H1 (cell line): ENCODE measurements around the gene ZFP36L2. TPM values are rescaled to one million over a fixed set of nuclear protein-coding genes. Genes with fewer than 3 reads are reported as not detected.

Source experiments
- EGR1 ChIP-seq: IDR thresholded peaks from 2 replicates; pipeline ENCODE4 v1.6.1; 2011; ENCODE audit warnings: low read depth, low read length, borderline replicate concordance
- SAP30 ChIP-seq: fragments of 300-600 bp; sonication (generic); IDR thresholded peaks from 2 replicates; pipeline ENCODE4 v1.7.1; 2012; ENCODE audit warnings: low read length, moderate library complexity, mild to moderate bottlenecking, inconsistent platforms; ENCODE audit not compliant: insufficient read depth, insufficient replicate concordance
- TBP ChIP-seq: IDR thresholded peaks from 2 replicates; pipeline ENCODE4 v1.6.1; 2011; ENCODE audit warnings: low read depth, low read length, improper control_type of control experiment
- USF2 ChIP-seq: IDR thresholded peaks from 2 replicates; pipeline ENCODE4 v1.6.1; 2011; ENCODE audit warnings: low read length, improper control_type of control experiment
- polyA plus RNA-seq, 7 experiments: library from polyadenylated mRNA; depleted of rRNA in 3 of 7; stranded (reverse) in 5 of 7; unstranded in 2 of 7; fragments of >200 nt in 5 of 7; fragments of 200-250 nt in 2 of 7; gene quantifications; 1 replicate in 5 of 7; 2 replicates in 1 of 7; 4 replicates in 1 of 7; pipeline versions ENCODE4 v1.2.1 to v1.2.3, GENCODE V29; 2011 to 2013; ENCODE audit warnings: missing spikeins in 2 of 7, mixed read lengths in 2 of 7
- total RNA-seq: library from RNA; stranded (reverse); fragmentation: NEBNext Ultra II Directional; extraction: Animal tissue kit (Norgen Biotek cat#: 25700); gene quantifications from 2 replicates; pipeline ENCODE4 v1.2.1, GENCODE V29; 2021
- TF ChIP-seq, protein P1 (sequence below): IDR thresholded peaks from 2 replicates; pipeline ENCODE4 v1.6.1; 2012; ENCODE audit warnings: low read length, inconsistent platforms

The ZFP36L2 gene
- total and polyA plus RNA-seq, 2 of the 8 experiments (the other 6 are each of a cell fraction or from before 2014, with no cell fraction given) = 13.4 to 102 TPM

- TF ChIP-seq USF2 = no peak
- TF ChIP-seq SAP30 = no peak
- TF ChIP-seq EGR1 = no peak
- no peak for TF ChIP-seq TBP
- TF ChIP-seq, protein P1, sequence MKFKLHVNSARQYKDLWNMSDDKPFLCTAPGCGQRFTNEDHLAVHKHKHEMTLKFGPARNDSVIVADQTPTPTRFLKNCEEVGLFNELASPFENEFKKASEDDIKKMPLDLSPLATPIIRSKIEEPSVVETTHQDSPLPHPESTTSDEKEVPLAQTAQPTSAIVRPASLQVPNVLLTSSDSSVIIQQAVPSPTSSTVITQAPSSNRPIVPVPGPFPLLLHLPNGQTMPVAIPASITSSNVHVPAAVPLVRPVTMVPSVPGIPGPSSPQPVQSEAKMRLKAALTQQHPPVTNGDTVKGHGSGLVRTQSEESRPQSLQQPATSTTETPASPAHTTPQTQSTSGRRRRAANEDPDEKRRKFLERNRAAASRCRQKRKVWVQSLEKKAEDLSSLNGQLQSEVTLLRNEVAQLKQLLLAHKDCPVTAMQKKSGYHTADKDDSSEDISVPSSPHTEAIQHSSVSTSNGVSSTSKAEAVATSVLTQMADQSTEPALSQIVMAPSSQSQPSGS = no peak
Observed at GRCh38 chr2:43194121-43194869, 32.1 kb downstream of the ZFP36L2 start (continued).
